NCI-H82 (cell line): ENCODE results near the gene NOL9.
A peak's percentile ranks its signal among the peaks of the same experiment; 100 is the strongest.

ENCODE experiments used
- DNase-seq: peaks from one replicate; lab custom pipeline; 2025; lab: John Stamatoyannopoulos, UW

Gene NOL9

DNA sequence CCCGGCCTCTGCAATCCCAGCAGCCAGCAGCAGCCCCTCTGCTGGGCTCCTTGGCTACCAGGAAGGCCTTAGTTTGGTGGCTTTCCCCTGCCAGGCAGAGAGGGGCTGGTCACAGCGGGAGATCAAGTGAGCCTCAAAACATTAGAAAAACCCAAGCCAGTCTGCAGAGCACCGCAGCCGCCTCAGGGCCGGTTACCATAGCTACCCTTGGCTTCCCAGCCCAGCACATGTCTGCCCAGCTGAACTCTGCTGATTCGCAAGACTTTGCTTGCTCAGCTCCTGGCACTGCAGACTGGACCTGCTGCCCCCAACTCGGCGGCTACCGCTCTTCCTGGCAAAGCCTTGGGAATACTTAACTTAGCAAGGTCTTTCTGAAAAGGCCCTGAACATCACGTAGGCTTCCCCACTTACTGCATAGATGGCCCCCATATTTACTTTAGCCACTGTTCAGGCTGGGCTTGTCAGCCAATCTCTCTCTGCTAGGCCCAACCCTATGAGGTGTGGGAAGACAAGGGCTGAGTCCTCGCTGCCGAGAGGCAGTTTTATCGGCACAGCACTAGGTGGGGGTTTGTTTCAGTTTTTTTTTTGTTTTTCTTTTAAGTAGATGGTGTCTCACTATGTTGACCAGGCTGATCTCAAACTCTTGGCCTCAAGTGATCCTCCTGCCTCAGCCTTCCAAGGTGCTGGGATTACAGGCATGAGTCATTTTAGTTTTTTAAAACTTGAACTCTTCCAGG, 34.2 kb downstream of the NOL9 start:
- DNase-seq = peak; percentile 30

DNA sequence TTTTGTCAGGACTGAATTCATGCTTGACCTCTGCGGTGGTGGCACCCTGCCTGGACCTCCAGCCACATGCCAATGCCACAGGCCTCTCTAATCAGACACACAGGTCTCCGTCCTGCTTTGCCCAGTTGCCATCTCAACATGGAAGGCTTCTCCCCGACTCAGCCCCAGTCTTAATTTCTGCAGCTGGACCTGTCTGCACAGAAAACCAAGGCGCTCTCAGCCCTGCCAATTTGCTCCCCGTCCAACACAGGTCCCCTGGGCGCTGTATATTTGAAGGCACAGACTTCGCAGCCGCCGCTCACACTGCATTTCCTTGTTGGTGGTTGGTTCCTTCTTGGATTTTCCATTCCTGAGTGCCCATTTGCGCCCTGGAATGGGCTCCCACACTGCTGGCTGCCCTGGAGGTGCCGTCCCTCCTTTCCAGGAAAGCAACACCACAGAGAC, 34.8 kb downstream of the NOL9 start:
- DNase-seq = no peak

DNA sequence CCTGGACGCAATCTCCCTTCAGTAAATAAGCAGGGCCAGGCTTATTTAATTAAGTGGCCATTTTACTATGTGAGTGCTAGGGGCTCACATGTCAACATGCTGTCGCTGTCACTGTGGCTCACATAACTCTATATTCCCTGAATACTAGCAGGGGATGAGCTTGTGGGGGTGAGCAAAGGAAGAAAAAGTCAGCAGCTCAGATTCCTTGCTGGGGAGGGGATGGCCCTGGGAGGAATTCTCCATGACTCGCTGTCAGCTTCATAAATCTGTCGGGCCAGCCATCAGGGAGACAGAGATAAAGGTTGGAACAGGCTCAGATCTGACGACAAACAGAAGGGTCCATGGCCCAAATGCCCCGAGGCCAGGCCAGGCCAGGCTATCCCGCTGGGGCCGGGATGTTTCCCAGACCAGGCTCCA, 36.9 kb downstream of the NOL9 start:
- DNase-seq = peak; percentile 24

DNA sequence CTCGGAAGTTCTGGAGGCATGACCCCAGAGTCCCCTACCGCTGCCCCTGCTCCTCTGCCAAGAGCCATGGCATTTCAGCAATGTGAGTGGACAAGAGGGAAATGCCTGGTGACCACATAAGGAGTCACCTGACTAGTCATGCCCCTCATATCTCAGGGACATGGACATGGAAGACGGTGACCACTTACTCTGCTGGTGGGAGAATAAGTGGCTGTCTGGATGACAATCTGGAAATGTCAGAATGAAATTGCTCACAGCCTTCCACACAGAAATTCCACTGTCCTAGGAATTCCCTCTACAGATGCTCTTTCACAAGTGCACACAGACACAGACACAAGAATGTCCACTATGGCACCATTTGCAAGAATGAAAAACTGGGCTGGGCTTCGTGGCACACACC, 38.5 kb downstream of the NOL9 start:
- no peak for DNase-seq

DNA sequence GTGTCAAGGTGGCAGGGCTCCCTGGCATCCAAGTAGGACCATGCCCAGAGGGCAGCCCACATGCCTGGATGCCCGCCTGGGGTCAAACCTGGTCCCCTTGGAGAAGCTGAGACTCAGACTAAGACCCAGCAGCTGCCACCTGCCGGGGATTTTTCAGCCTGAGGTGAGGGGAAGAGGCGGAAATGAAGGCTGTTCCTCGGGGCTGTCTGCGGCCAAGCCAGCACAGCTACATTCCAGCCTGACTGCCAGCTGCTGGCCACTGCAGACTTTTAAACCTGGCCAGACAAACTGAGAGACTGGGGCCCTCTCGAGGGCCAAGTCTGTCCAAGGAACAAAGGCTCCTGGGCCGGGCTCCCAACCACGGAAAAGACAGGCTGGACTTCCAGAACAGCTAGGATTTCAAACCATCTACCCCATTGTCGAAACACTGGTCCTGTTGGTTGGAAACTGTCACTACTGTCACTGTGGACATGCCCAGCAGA, 41.0 kb downstream of the NOL9 start:
- DNase-seq = peak; percentile 25

DNA sequence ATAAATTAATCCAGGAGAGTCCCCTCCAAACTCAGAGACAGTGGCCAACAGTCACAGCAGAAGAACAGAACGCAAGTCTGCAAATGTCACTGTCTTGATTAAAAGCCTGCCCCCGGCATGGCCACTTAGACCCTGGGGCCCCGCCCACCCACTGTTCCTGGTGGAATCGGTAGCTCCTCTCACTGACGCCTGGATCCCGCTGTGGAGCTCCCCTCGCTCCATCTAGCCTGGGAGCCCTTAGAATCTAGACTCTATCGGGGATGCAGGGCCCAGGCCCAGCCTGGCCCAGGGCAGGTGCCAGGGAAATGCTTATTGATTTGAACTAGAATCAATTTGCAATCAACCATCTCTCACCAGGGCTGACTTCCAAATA, 41.4 kb downstream of the NOL9 start:
- DNase-seq = peak; percentile 25

DNA sequence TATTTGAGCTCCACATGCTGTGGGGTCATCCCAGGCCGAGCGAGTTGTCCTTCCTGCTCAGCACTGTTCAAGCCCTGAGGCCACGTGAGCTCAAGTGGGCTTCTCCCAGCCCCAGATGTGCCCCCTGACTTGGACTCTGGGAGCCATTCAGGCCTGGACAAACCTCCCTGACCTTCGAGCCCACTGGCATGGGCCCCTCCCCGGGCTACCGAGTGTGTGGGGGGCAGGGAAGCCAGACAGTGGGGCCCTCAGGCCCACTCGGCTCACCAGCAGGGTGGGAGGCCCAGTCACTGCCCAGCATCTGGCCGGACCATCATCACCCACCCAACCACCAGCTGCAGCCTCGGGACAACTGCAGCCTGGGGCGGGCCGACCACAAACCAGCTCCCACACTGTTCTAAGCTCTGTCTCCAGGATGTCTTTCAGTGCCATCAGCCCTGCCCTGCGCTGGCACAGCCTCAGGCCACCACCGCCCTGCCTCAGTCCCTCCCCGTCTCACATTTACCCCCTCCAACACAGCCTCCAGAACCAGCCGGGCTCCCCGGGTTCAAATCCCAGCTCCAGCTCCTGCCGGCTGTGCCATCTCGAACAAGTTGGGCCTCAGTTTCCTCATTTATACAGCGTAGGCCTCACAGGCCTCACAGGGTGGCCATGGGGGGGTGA, 41.9 kb downstream of the NOL9 start:
- DNase-seq = no peak

DNA sequence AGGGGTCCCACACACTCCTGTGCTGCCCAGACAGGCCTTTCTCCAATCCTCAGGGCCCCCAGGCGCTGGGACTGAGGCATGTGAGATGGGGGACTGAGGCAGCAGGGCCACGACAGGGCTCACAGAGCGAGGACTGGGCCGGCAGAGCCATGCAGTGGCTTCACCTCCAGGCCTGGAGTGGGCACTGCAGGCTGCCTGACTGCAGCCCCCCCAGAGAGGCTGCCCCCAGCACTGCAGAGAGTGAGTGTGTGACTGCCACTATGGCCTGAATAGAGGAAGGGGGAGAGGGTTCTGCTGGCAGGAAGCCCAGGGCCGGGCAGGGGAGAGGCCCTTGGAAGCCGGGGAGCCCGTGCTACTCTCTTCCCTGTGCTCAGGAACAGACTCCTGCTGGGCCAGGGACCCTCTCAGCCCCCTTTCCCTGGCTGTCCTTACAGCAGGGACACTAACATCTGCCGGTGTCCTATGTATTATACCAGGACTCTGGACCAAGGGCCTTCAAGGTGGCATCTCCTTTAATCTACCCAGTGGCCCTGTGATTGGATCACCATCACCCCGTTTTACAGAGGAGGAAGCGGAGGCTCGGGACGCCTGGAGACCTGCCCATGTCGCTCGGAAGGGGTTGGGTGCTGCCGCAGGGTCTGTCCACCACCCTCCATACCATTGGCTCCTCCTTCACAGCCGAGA, 42.6 kb downstream of the NOL9 start:
- DNase-seq = no peak

DNA sequence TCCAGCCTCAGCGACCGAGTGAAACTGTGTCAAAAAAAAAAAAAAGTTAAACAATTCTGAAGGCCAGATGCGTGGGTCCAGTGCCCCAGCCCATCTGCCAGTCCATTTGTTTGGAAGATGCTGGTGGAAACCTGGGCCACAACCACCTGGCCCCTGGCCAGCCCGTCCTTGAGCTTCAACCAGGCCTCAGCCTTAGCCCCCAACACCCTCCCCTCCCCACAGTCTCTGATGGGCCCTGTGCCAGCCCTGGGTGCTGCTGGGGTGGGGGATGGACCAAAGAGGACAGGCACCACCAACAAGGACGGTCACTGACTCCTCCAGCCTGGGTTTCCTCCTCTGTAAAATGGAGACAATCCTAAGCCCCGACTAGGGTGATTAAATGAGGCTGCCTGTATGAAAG, 43.3 kb downstream of the NOL9 start:
- no peak for DNase-seq

DNA sequence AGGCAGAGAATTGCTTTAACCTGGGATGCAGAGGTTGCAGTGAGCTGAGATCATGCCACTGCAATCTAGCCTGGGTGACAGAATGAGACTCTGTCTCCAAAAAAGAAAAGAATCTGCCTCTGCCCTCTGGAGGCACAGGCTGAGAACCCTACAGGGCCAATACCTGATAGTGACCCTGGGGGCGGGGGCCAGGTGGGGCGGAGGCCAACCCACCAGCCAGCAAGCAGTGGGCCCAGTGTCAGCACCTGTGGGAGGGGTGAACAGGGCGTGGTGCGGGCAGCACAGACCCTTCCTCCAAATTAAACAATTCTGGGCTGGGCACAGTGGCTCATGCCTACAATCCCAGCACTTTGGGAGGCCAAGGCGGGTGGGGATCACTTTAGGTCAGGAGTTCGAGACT, 43.8 kb downstream of the NOL9 start:
- DNase-seq = no peak

DNA sequence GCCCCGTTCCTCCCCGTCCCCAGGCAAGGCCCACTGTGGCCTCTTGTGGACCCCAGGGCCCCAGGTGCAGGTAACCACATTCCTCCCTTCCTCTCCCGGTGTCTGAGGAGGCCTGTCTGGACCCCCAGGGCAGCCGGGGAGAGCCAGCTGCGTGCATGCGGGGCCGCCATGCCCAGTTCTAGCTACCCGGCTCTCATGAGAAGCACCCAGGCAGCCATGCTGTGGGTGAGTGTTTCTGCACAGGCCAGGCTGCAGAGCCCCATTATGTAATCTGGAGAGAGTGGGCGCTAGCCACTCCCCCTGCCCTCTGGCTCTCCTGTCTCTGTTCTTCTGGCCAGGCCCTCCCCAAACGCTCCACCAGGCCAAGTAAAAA, 44.4 kb downstream of the NOL9 start:
- no peak for DNase-seq

DNA sequence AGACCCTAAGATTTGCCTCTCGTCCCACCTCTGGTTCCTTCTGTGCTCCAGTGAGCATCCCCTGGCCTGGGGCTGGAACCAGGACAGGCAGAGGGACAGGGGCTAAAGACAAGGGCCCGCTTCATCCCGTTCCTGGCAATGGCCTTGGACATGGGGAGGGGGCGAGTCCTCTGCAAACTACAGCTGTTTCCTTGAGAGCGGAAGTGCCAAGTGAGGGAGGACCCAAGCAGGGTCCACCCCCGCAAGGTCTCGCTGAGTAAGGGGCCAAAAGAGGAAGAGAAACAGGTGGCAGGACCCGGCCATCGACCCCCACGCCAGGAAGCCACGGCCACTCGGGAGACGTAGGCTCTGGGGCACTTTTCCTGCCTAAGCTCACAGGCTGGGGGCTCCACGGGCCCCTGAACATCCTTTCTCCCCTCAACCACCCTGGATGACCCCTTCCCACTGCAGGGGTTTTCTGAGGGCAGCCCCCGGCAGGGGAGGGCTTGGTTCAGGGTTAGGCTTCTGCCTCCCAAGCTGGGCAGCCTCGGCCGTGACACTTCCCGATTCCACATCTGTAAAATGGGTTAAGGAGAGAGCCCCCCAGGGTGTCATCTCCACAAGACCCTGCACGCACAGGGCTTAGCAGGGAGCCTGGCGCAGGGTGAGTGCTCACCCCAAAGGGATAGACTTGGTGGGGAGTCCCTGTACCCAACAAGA, 44.9 kb downstream of the NOL9 start:
- DNase-seq = no peak

DNA sequence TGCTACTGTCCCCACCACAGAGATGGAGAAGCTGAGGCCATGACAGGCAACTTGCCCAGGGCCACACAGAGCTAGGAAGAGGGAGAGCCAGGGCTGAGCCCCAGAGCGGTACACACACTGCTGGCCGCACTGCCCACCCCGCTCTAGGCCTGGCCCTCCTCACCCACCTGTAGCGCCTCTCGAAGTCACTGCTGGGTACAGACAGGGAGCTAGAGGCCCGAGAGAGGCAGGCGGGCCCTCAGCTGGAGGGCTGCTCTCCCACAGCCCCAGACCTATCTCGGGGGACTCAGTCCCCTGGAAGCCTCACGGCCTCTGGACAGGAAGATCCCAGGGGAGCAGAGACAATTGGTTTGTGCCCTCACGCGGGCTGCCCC, 45.5 kb downstream of the NOL9 start:
- no peak for DNase-seq

DNA sequence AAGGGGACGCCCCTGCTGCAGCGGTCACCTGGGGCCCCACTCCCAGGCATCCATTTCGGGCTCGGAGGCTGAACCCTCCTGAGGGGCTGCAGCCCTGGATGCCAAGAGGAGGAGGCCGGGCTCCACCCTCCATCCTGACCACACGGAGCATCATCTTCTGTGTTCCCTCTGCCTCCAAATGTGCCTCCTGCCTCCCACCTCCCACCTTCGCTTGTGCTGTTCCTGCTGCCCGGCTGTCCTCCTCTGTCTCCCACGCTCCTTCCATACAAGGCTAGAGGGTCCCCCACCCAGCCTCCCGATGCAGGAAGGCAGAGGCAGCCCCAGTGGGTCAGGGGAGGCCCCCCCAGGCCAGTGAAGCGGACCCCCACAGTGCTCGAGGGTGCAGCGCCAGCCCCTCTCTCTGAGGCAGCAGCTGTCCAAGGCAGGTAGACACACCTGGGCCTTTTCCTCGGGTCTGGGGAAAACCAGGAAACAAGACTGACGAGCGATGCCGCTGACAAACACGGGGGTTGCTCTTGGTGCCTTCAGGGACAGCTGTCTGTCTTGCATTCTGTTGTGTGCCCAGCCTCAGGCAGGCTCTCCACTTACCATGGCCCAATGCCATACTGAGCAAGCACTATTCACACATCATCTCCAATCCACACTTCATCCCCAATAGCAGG, 46.0 kb downstream of the NOL9 start:
- no peak for DNase-seq

DNA sequence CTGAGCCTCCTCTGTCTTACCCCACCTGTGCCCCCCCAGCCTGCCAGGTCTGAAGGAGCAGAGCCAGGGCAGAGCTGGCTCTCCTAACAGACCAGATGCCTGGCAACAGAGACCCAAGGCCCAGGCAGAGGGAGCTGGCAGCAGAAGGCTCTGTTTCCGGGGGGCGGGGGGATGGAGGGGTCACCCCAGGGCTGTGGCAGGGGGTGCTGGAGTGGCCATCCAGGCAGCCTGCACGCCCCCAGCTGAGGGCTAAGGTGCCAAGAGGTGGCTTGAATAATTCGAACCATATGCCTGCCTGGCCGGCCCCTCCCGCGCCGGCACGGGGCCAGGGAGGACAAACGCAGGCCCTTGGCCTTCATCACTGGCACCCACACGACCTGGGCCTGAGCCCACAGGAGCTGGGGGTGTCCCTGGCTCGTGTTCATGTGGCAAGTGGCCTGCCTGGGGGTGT, 46.8 kb downstream of the NOL9 start:
- DNase-seq = no peak

DNA sequence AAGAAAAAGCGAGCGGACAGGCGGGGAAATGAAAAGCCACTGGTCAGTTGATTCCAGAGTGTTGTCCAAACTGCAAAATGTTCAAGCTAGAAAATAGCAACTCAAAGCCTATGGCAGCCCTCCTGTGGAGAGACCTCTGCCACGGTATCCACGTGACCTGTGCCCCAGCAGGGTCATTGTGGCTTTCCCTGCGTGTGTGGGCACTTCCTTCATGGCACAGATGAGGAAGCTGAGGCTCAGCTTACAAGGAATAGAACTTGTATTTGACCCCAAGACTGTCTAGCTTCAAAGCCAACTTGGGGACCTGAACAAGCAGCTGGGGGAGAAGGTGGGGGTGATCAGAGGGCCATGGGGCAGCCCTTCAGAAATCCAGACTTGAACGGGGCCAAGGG, 47.3 kb downstream of the NOL9 start:
- DNase-seq = no peak

DNA sequence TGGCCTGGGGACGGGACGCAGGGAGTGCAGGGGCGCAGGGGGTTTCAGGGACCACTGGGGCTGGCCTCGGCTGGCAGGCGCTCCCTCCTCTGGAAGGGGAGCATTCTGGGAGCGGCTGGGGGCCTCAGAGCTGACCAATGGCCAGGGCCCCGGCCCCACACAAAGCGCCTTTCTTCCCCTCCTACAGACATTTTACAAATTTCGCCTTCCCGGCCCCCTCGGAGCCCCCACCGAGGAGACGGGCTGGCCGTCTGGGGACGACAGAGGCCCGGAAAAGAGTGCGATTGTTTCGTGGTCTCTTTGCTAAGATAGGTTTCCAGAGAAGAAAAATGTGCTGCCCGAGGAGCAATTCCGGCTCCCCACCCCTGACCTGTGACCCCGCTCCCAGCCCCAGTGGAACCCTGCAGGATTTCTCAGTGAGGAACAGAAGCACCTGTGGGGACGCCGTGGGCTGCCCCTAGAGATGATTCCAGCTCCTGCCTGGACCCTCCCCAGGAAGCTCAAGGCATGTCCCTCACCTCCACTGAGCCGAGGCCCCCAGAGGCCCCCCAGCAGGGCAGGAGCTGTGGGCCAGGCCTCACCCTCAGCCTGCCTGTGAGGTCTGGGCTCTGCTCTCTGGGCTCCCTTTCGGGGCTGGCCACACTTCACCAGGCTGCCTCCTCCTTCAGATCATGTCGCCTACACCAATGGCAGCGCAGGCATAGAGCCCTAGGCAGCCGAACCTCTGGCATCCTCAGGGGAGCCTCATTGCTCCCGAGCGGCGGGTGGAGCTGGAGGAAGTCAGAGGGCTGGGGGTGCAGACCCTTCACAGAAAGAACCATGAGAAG, 47.9 kb downstream of the NOL9 start:
- no peak for DNase-seq

DNA sequence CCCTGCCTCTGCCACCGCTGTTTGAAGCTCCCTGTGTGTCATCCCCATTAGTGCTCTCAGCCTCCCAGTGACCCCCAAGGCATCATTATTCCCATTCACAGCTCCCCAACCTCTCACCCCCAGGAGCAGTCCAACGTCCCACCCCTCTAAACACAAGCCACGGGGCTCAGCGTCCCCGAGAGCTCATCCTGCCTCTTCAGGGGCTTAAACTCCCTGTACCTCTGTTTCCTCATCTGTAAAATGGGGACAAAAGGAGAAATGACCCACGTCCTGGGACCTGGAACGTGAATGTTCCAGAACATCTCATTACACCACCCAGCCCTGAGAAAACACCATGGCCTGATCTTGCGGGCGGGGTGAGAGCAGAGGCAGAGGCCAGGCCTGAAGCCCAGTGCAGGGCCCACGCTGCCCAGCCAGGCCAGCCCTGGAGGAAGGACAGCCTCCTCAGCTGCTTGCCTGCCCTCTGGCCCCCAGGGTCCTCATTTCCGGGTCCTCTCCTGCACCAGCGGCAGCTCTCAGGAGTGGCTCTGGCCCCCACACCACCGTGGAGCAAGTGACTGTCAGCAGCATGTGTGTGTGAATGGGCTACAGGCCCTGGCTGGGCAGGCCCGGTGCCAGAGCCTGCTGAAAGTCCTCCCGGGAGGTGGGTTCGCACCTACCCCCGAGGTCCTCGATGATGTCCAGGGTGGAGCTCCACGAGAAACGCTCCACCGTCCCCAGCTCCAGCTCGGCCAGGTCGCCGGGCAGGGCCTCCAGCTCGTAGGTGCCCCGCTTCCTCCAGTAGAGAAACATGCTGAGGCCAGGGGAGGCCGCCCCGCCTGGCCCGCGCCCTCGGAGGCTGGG, 48.7 kb downstream of the NOL9 start:
- no peak for DNase-seq

DNA sequence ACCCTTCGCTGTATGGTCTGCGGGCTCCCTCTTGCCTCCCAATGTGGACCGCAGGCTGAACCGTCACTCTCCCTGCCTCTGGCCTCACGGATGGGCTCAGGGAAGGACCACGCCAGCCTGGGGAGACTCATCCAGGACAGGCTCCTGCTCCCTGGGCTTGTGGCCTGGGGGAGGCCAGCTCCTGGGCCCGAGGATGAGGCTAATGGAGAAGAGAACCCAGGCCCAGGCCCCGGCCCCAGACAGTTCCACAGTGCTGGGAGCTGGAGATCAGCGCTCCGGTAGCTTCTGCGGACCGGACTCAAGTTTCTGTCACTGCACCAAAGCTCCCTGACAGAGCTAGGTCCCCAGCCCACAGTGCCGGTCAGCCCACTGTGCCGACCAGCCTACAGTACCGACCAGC, 49.4 kb downstream of the NOL9 start:
- DNase-seq = no peak
